A549 (cell line): ENCODE results near the gene NMUR2. TPM values are rescaled to one million over a fixed set of nuclear protein-coding genes. Genes with fewer than 3 reads are reported as not detected.

Source experiments
- ATAC-seq, 2 experiments: fragments of 200-7000 bp in 1 of 2; fragments of >200 bp in 1 of 2; cut with Nextera tagmentation in 1 of 2; cut with Tn5 transposase in 1 of 2; 3 replicates each; pipeline versions ENCODE4 v1.8.0 to v1.9.1; 2018 to 2020; ENCODE audit warnings: mild to moderate bottlenecking in 1 of 2, moderate library complexity in 1 of 2
- CTCF ChIA-PET: fragments of 300-600 bp; sonication (Branson Sonifier 250); formaldehyde crosslinking; extraction: SDS; loops from one replicate; lab custom pipeline; 2021; ENCODE audit warnings: antibody characterized with exemption, inconsistent platforms; lab: Yijun Ruan, JAX
- POLR2A ChIA-PET: fragments of 350-600 bp; formaldehyde crosslinking; extraction: SDS; loops from one replicate; lab custom pipeline; 2021; ENCODE audit warnings: antibody characterized with exemption, inconsistent platforms; lab: Yijun Ruan, JAX
- DNase-seq, 2 experiments: peaks; one replicate each; pipeline versions ENCODE4 v3.0.0 to v3.0.0-alpha.2; 2011 to 2016; ENCODE audit warnings: low read depth in 1 of 2, low spot score in 1 of 2
- FAIRE-seq: peaks from 2 replicates; lab custom pipeline; 2011; peaks lifted over from hg19 to GRCh38; lab: Jason Lieb, UNC
- H3K27ac ChIP-seq, 2 experiments: fragments of >200 bp; sonication (Bioruptor Twin); formaldehyde crosslinking; 3 replicates each; pipeline ENCODE4 v1.5.1; 2016 to 2017
- H3K4me1 ChIP-seq: fragments of >200 bp; sonication (Bioruptor Twin); formaldehyde crosslinking; 3 replicates; pipeline ENCODE4 v1.6.1; 2016
- H3K4me2 ChIP-seq: fragments of >200 bp; sonication (Bioruptor Twin); formaldehyde crosslinking; 3 replicates; pipeline ENCODE4 v1.6.1; 2016
- H3K4me3 ChIP-seq: fragments of >200 bp; sonication (Bioruptor Twin); formaldehyde crosslinking; 3 replicates; pipeline ENCODE4 v1.5.1; 2016
- H3K9me3 ChIP-seq: fragments of >200 bp; sonication (Bioruptor Twin); formaldehyde crosslinking; 3 replicates; pipeline ENCODE4 v1.6.1; 2016
- BHLHE40 ChIP-seq: IDR thresholded peaks from 2 replicates; pipeline ENCODE4 v1.6.1; 2012; ENCODE audit warnings: low read depth, low read length, inconsistent platforms
- EP300 ChIP-seq, 2 experiments: fragments of >200 bp; sonication (Bioruptor Twin); formaldehyde crosslinking; IDR thresholded peaks; 2 replicates in 1 of 2; 3 replicates in 1 of 2; pipeline ENCODE4 v1.6.1; 2016 to 2017
- HOXB5 ChIP-seq: fragments of 250-450 bp; sonication (Bioruptor Pico); IDR thresholded peaks from 2 replicates; pipeline ENCODE4 v1.5.0; 2020; ENCODE audit warnings: mild to moderate bottlenecking, moderate library complexity
- KDM1A ChIP-seq: fragments of 200-600 bp; sonication (generic); IDR thresholded peaks from 2 replicates; pipeline ENCODE4 v1.6.1; 2016; ENCODE audit warnings: low read depth, mild to moderate bottlenecking
- MAFK ChIP-seq: fragments of 450-650 bp; IDR thresholded peaks from 2 replicates; pipeline ENCODE4 v1.6.1; 2014; ENCODE audit not compliant: partially characterized antibody
- NFE2L2 ChIP-seq: fragments of 150-350 bp; conservative IDR thresholded peaks from 2 replicates; pipeline ENCODE4 v1.6.1; 2014; ENCODE audit warnings: low read length
- NR3C1 ChIP-seq: fragments of >200 bp; sonication (Bioruptor Twin); formaldehyde crosslinking; IDR thresholded peaks from 3 replicates; pipeline ENCODE4 v1.6.1; 2017
- POLR2A ChIP-seq: IDR thresholded peaks from 2 replicates; pipeline ENCODE4 v1.6.1; 2012; ENCODE audit warnings: mild to moderate bottlenecking, low read length
- RAD21 ChIP-seq, 2 experiments: fragments of >200 bp in 1 of 2; sonication (Bioruptor Twin) in 1 of 2; formaldehyde crosslinking in 1 of 2; IDR thresholded peaks in 1 of 2; conservative IDR thresholded peaks in 1 of 2; 2 replicates in 1 of 2; 3 replicates in 1 of 2; pipeline ENCODE4 v1.6.1; 2012 to 2018; ENCODE audit warnings: inconsistent platforms in 1 of 2
- TP53 ChIP-seq: fragments of 250-450 bp; sonication (Bioruptor Pico); IDR thresholded peaks from 2 replicates; pipeline ENCODE4 v1.5.0; 2021; ENCODE audit warnings: mild to moderate bottlenecking, moderate library complexity
- ZNF302 ChIP-seq: fragments of 250-450 bp; sonication (Bioruptor Pico); IDR thresholded peaks from 2 replicates; pipeline ENCODE4 v1.9.0; 2021; ENCODE audit warnings: inconsistent platforms, mild to moderate bottlenecking, moderate library complexity
- WGBS: methylation state at CpG from one replicate; pipeline ENCODE4 v1.1.6; 2017; ENCODE audit errors: missing lambda C conversion rate; 5-methylcytosine and 5-hydroxymethylcytosine counted together
- polyA minus RNA-seq: library from RNA; depleted of rRNA, polyadenylated mRNA; stranded (reverse); fragments of >200 nt; gene quantifications from 2 replicates; pipeline ENCODE4 v1.2.3, GENCODE V29; 2011; rRNA and poly(A)+ RNA removed
- polyA plus RNA-seq, 4 experiments: library from polyadenylated mRNA; depleted of rRNA in 3 of 4; stranded (reverse); fragments of >200 nt; fragmentation: RNase III in 1 of 4; extraction: RNeasy Plus Mini Kit Qiagen cat#74134 plus additional on column Dnase treatment in 1 of 4; gene quantifications; 2 replicates in 3 of 4; 3 replicates in 1 of 4; pipeline ENCODE4 v1.2.3, GENCODE V29; 2011 to 2017
- TF ChIP-seq, protein P1 (sequence below): fragments of 250-450 bp; sonication (Bioruptor Pico); IDR thresholded peaks from 2 replicates; pipeline ENCODE4 v1.5.0; 2021; ENCODE audit warnings: mild to moderate bottlenecking, moderate library complexity, borderline replicate concordance
- TF ChIP-seq, protein P2 (sequence below): fragments of 200-600 bp; sonication (generic); IDR thresholded peaks from 2 replicates; pipeline ENCODE4 v1.6.1; 2016; ENCODE audit warnings: antibody characterized with exemption, mild to moderate bottlenecking, moderate library complexity

Gene NMUR2, protein sequence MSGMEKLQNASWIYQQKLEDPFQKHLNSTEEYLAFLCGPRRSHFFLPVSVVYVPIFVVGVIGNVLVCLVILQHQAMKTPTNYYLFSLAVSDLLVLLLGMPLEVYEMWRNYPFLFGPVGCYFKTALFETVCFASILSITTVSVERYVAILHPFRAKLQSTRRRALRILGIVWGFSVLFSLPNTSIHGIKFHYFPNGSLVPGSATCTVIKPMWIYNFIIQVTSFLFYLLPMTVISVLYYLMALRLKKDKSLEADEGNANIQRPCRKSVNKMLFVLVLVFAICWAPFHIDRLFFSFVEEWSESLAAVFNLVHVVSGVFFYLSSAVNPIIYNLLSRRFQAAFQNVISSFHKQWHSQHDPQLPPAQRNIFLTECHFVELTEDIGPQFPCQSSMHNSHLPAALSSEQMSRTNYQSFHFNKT
- polyA plus RNA-seq (2011; rRNA removed), result not detected in 2 replicates
- 0.03 and 0.04 TPM in 2 replicates for polyA plus RNA-seq (2012; cell fraction: cytosol; rRNA removed)
- polyA plus RNA-seq (2012; cell fraction: nucleus; rRNA removed), result 0.02 and 0.05 TPM in 2 replicates
- polyA plus RNA-seq (2017; fragmentation: RNase III; extraction: RNeasy Plus Mini Kit Qiagen cat#74134 plus additional on column Dnase treatment), result not detected in 3 replicates
- not detected in 2 replicates for polyA minus RNA-seq

DNA sequence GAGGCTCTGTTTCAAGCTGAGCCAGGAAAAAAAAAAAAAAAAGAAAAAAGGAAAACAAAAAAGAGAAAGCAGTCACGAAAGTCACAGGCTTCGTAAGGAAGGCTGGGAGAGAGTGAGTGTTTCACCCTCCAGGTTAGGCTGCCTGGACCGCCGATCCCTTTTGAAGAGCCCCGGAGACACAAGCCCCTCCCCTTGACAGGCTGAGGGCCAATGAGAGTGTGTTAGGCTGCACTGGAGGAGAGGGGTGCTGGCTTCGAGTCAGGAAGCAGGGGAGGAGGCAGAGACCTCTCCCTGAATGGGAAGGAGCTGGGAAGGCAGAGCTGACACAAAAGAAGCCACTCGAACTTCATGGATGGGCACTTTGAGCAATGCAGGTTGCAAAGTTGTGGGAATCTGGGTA is at the start of gene NMUR2:
Gene NMUR2 (minus strand): TSS at position 135 of the 400 bp plus-strand sequence. CDS start 166 bp downstream, outside the sequence.
- H3K4me2 ChIP-seq, result peak within 1 kb of the TSS; percentile 23; the same call in 1 of the 3 replicates
- CTCF ChIA-PET, result interaction anchor here (0.6 kb wide), 1 partner anchor 590 kb away, joined by 4 read pairs; no protein-coding TSS in a partner anchor
- POLR2A ChIA-PET, result no interaction called here
- peak; percentile 34 to 64; a peak in 3 of 6 replicates for ATAC-seq
- H3K27ac ChIP-seq, result no peak within 1 kb of the TSS
- TF ChIP-seq NFE2L2, result no peak
- no peak for TF ChIP-seq TP53 (CRISPR knock-in tag)
- TF ChIP-seq RAD21 (conservative IDR thresholded peaks at IDR 0.05 in 1 of 2, IDR thresholded peaks at IDR 0.05 in 1 of 2), result no peak
- no peak for TF ChIP-seq ZNF302 (CRISPR knock-in tag)
- TF ChIP-seq EP300 (IDR thresholded peaks at IDR 0.05), result no peak
- TF ChIP-seq, all 56 proteins: peak for 0
- Histone ChIP-seq H3K4me3 (no peak within 1 kb of the TSS), H3K9me3 (no peaks in the 10 kb centered on the region), H3K4me1 (no peaks in the 10 kb centered on the region)
- DNase-seq (peak in 1 of 2 experiments; percentile 4), FAIRE-seq (no peak)
- WGBS, result under 1% methylated on average over 7 of the region's 7 CpGs

- ChIA-PET CTCF (no interaction called here), POLR2A (no interaction called here)
- WGBS, result 0% methylated on average over 2 of the region's 2 CpGs
- FAIRE-seq (no peak), DNase-seq (no peak), ATAC-seq (no peak)
- TF ChIP-seq MAFK (peak; percentile 22), POLR2A (no peak)
- no peak overlapping the region for H3K4me3 ChIP-seq
- no peaks in the 10 kb centered on the region for H3K4me1 ChIP-seq
- H3K4me2 ChIP-seq, result no peak overlapping the region
- no peak overlapping the region for H3K27ac ChIP-seq
- no peaks in the 10 kb centered on the region for H3K9me3 ChIP-seq
Measured at GRCh38 chr5:152443935-152444334, 38.9 kb upstream of the NMUR2 start.

DNA sequence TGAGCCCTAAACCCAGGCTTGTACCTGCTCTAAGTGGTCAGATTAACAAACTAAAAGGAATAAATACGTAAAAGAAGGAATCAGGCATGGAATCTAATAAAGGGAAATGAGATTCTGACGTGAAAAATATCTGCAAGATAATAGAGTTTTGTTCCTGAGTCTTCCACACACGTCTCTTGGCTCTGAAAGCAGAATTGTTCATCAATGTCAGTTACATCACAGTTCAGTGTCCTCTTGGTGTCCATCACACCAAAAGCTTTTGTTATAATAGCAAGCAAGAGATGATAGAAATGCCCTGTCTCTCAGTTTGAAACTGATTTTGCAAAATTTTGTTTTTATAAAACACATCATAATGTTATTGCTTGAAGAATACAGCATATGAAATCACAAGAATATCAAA is 34.7 kb upstream of the NMUR2 start:
- TF ChIP-seq HOXB5 (CRISPR knock-in tag), result no peak
- TF ChIP-seq KDM1A, result no peak
- no peak for TF ChIP-seq NR3C1
- TF ChIP-seq BHLHE40, result no peak
- TF ChIP-seq, protein P1, sequence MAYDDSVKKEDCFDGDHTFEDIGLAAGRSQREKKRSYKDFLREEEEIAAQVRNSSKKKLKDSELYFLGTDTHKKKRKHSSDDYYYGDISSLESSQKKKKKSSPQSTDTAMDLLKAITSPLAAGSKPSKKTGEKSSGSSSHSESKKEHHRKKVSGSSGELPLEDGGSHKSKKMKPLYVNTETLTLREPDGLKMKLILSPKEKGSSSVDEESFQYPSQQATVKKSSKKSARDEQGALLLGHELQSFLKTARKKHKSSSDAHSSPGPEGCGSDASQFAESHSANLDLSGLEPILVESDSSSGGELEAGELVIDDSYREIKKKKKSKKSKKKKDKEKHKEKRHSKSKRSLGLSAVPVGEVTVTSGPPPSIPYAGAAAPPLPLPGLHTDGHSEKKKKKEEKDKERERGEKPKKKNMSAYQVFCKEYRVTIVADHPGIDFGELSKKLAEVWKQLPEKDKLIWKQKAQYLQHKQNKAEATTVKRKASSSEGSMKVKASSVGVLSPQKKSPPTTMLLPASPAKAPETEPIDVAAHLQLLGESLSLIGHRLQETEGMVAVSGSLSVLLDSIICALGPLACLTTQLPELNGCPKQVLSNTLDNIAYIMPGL (CRISPR knock-in tag), result no peak
- TF ChIP-seq, protein P2, sequence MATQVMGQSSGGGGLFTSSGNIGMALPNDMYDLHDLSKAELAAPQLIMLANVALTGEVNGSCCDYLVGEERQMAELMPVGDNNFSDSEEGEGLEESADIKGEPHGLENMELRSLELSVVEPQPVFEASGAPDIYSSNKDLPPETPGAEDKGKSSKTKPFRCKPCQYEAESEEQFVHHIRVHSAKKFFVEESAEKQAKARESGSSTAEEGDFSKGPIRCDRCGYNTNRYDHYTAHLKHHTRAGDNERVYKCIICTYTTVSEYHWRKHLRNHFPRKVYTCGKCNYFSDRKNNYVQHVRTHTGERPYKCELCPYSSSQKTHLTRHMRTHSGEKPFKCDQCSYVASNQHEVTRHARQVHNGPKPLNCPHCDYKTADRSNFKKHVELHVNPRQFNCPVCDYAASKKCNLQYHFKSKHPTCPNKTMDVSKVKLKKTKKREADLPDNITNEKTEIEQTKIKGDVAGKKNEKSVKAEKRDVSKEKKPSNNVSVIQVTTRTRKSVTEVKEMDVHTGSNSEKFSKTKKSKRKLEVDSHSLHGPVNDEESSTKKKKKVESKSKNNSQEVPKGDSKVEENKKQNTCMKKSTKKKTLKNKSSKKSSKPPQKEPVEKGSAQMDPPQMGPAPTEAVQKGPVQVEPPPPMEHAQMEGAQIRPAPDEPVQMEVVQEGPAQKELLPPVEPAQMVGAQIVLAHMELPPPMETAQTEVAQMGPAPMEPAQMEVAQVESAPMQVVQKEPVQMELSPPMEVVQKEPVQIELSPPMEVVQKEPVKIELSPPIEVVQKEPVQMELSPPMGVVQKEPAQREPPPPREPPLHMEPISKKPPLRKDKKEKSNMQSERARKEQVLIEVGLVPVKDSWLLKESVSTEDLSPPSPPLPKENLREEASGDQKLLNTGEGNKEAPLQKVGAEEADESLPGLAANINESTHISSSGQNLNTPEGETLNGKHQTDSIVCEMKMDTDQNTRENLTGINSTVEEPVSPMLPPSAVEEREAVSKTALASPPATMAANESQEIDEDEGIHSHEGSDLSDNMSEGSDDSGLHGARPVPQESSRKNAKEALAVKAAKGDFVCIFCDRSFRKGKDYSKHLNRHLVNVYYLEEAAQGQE, result no peak
- Histone ChIP-seq H3K4me3 (no peak overlapping the region), H3K4me1 (no peaks in the 10 kb centered on the region), H3K4me2 (no peak overlapping the region), H3K9me3 (no peaks in the 10 kb centered on the region), H3K27ac (no peak overlapping the region)
- POLR2A ChIA-PET, result no interaction called here
- WGBS, result 0% methylated on average over 3 of the region's 3 CpGs
- ATAC-seq (no peak), FAIRE-seq (no peak), DNase-seq (no peak)
- CTCF ChIA-PET, result no interaction called here
